Neural cell (in vitro differentiated cells): ENCODE measurements around the gene KIFC1.

Source experiments
- EP300 ChIP-seq: fragments of 450-650 bp; conservative IDR thresholded peaks from 2 replicates; pipeline ENCODE4 v1.6.1; 2014; ENCODE audit warnings: antibody characterized with exemption, mild to moderate bottlenecking, moderate library complexity; ENCODE audit not compliant: poor library complexity, severe bottlenecking
- POLR2AphosphoS5 ChIP-seq: IDR thresholded peaks from 2 replicates; pipeline ENCODE4 v1.6.1; 2012
- RAD21 ChIP-seq: fragments of 450-650 bp; conservative IDR thresholded peaks from 2 replicates; pipeline ENCODE4 v1.6.1; 2014; ENCODE audit warnings: antibody characterized with exemption, mild to moderate bottlenecking, moderate library complexity
- TAF1 ChIP-seq: IDR thresholded peaks from 2 replicates; pipeline ENCODE4 v1.6.1; 2012; ENCODE audit warnings: low read depth
- TF ChIP-seq, protein P1 (sequence below): fragments of 450-650 bp; IDR thresholded peaks from 2 replicates; pipeline ENCODE4 v1.5.1; 2014; ENCODE audit warnings: antibody characterized with exemption, mild to moderate bottlenecking, moderate library complexity; ENCODE audit not compliant: poor library complexity, severe bottlenecking
- TF ChIP-seq, protein P2 (sequence below): IDR thresholded peaks from 2 replicates; pipeline ENCODE4 v1.6.1; 2012; ENCODE audit warnings: borderline replicate concordance

- TF ChIP-seq, protein P1, sequence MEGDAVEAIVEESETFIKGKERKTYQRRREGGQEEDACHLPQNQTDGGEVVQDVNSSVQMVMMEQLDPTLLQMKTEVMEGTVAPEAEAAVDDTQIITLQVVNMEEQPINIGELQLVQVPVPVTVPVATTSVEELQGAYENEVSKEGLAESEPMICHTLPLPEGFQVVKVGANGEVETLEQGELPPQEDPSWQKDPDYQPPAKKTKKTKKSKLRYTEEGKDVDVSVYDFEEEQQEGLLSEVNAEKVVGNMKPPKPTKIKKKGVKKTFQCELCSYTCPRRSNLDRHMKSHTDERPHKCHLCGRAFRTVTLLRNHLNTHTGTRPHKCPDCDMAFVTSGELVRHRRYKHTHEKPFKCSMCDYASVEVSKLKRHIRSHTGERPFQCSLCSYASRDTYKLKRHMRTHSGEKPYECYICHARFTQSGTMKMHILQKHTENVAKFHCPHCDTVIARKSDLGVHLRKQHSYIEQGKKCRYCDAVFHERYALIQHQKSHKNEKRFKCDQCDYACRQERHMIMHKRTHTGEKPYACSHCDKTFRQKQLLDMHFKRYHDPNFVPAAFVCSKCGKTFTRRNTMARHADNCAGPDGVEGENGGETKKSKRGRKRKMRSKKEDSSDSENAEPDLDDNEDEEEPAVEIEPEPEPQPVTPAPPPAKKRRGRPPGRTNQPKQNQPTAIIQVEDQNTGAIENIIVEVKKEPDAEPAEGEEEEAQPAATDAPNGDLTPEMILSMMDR = no peak
- TF ChIP-seq RAD21 (no peak), EP300 (no peak), TAF1 (no peak), POLR2AphosphoS5 (no peak)
- TF ChIP-seq, protein P2, sequence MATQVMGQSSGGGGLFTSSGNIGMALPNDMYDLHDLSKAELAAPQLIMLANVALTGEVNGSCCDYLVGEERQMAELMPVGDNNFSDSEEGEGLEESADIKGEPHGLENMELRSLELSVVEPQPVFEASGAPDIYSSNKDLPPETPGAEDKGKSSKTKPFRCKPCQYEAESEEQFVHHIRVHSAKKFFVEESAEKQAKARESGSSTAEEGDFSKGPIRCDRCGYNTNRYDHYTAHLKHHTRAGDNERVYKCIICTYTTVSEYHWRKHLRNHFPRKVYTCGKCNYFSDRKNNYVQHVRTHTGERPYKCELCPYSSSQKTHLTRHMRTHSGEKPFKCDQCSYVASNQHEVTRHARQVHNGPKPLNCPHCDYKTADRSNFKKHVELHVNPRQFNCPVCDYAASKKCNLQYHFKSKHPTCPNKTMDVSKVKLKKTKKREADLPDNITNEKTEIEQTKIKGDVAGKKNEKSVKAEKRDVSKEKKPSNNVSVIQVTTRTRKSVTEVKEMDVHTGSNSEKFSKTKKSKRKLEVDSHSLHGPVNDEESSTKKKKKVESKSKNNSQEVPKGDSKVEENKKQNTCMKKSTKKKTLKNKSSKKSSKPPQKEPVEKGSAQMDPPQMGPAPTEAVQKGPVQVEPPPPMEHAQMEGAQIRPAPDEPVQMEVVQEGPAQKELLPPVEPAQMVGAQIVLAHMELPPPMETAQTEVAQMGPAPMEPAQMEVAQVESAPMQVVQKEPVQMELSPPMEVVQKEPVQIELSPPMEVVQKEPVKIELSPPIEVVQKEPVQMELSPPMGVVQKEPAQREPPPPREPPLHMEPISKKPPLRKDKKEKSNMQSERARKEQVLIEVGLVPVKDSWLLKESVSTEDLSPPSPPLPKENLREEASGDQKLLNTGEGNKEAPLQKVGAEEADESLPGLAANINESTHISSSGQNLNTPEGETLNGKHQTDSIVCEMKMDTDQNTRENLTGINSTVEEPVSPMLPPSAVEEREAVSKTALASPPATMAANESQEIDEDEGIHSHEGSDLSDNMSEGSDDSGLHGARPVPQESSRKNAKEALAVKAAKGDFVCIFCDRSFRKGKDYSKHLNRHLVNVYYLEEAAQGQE = no peak
Observed at GRCh38 chr6:33430334-33430733, 38.7 kb downstream of the KIFC1 start.
